DMS153 treated with DMSO at 0.1 percent for 48 hours (cell line): ENCODE results near the gene NEURL1.
"Not testable (repeated sequence)": the region's sequence is repeated elsewhere in the genome, so short reads cannot be mapped to it uniquely, and the experiment has no call there.

Experiments used
- DNase-seq: peaks from one replicate; lab custom pipeline; 2025; ENCODE audit not compliant: unreplicated experiment; lab: John Stamatoyannopoulos, UW

Gene NEURL1

DNA sequence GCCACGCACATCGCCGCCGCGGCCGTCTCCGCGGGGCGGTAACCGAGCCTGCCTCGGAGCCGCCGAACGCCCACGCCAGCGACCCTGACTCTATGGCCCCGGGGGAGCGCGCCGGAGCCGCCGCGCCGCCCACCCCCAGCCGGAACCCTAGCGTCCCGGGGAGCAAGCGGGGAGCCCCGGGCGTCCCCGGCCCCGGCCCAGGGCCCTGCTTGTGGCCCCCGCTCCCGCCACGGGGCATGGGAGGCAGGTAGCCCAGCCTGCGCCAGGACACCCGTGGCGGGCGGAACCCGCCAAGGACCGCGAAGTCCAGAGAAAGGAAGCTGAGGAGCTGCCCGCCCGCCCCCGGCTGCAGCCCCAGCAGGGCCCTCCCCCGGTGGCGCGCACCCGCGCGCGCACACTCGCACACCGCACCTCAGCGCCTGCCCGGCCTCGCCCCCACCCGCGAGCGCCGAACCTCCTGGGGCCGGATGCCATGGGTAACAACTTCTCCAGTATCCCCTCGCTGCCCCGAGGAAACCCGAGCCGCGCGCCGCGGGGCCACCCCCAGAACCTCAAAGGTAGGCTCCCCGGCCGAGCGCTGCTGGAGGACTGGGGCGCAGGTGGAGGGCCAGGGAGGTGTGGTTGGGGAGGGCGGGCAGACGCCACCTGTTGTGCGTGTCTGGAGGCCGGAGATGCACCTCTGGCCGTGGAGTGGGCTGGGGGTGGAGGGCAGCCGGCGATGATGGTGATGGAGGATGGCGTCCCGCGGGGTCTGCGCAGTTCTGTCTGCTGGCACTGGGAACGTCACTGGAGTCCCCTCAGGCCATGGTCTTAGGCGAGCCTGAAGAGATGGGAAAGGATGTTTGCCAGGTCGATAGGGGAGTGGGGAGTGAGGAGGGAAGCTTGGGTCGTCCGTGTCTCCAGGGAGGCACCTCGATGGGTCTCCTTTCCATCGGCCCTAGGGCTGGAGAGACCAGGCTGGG lies 692 bp downstream of the NEURL1 start:
- no peak for DNase-seq

DNA sequence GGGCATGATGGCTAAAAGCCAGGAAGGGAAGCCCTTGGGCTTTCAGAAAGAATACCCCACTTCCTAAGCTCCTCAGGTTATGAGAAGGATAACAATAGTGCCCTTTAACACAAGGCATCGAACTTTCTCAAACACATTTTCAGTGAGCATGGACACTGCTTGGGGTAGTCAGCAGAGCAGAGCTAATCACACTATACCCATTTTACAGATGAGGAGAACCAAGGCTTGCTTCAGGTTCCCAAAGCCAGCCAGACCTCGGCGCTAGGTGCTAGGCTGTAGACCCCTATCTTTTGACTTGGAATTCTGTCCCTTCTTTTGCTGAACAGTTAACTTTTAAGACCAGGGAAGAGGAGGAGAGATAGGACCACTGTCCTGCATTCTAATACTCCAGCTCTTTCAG lies 1.8 kb downstream of the NEURL1 start:
- no peak for DNase-seq

DNA sequence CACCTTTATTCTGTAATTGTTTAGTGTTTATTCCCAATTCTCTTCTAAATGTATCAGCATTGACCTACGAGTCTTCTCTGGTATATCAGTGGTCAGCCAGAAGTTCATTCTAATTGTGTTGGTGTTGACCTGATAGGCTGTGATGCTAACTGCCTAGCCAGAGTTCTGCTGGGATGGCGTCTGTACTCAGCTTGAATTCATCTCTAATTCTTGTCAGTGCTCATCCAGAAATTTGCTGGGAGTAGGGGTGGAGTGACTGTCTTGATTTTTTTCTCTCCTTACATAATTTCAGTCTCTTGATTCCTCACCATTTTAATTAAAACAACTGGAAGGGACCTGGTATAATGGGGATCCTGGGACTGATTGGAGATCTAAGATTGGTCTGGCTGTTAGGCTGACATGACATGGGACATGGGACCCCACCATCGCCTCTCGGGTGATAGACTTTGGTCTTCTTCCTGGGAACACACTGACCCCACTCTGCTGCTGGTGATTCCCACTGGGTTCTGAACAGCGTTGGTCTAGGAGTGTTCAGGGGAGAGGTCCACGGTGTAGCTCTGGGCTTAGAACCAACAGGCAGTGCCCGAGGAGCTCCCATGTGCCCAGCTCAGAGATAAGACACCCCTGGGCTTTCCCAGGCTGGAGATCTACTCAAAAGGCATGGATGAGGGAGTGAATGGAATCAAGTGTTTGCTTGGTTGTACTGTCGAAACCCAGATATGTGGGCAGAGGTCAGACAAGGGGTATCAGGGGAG lies 3.8 kb downstream of the NEURL1 start:
- DNase-seq, result no peak

DNA sequence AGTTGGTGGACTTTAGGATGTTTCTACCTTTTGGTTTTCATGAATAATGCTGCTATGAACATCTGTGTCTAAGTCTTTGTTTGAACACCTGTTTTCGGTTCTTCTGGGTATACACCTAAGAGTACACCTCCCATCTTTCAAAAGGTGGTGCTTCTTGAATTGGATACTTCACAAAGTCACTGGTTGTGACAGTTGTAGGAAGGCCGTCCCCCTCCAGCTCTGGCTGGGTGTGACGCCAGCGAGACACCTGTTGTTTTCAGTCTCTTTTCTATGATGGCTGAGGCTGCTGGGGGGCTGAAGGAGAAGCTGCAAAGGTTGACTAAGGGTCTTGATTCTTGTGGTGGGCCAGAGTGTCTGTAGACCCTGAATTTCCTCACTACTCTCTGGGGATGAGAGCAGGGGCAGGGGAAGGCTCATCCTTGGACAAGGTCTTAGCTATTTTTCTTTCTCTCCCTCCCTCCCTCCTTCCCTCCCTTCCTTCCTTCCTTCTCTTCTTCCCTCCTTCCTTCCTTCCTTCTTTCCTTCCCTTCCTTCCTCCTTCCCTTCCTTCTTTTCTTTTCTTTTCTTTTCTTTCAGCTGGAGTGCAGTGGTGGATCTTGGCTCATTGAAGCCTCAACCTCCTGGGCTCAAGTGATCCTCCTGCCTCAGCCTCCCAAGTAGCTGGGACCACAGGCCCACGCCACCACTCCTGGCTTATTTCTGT lies 5.6 kb downstream of the NEURL1 start:
- DNase-seq, result no peak

DNA sequence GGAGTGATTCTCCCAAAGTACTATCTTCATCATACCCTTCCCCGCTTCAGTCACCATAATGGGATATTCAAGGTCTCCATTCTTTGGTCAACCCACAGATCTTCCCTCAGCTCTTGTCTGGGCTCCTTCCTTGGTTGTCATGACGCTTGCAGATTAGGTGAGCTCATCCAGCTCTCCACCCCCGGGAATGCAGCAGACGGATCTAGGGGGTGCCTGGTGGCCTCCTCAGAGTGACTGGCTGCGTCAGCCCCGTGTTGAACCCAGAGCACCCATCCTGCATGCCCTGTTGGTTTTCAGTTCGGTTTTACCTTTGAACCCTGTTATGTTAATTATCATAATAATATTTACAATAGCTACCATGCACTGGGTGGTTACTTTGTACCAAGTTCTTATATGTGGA lies 6.4 kb downstream of the NEURL1 start:
- no peak for DNase-seq

DNA sequence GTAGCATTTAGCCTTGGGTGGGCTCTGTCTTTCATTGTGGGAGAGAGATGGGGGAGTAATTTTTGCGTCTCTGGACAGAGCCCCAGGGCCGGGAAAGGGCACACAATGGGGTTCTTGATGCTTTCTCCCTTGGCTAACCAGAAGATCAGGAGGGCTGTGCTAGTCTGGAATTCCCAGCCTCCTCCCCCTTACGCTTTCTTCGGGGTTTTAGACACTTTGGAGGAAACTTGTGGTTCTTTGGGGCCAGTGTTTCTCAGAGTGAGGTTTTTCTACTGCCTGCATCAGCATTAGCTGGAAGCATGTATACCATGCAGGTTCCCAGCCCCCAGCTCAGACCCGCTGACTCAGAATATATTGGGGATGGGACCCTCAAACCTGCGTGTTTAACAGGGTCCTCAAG lies 7.0 kb downstream of the NEURL1 start:
- no peak for DNase-seq

DNA sequence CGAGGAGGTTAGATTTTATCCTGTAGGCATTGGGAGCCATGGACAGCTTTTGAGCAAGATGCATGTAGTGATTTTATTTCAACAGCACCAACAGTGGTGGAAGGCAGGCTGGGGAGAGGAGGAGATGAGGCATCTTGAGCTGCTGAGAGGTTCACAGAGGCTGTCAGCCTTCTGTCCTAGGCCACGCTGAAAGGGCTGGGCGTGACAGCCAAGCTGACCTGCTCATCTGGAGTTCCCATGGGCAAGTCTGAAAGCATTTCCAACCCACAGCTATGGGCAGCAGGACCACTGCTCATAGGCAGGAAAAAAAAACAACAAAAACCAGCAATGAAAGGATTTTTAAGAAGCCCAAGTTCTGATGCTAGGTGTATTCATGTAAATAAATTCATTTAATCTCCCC lies 7.7 kb downstream of the NEURL1 start:
- no peak for DNase-seq

DNA sequence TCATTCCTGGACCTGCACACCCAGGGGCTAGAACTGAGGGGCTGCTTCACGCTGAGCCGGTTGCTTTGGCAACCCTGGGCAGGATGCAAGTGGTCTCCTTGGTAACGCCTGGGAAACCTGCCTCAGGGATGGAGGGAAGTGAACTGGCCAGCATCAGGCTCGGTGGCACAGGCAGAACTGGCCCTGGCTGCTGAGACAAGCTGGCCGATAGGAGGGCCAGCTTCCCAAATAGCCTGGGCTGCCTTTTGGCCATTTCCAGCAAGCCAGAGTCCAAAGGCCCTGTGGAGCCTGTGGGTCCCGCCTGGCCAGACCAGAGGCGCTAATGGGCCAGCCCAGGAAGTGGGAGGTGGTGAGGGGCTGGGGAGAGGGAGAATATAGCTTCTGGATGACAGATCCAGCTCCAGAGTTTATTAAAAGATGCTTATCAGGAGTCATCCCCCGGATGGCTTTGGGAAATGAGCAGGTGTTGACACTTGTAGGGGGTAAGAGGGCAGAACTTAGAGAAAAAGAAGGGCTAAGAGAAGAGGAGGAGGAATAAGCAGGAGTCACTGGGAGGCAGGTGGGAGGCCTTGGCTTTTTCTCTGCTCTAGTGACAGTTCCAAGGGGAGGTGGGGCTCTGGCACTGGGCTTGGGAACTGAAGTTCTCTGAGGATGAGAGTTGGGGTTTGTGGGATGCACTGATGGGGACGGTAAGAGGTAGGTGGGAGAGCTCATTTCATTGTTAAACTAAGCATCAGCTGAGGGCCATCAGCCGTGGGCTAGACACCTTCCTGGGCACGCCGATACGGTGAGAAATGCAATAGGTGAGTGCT lies 9.6 kb downstream of the NEURL1 start:
- DNase-seq, result no peak

DNA sequence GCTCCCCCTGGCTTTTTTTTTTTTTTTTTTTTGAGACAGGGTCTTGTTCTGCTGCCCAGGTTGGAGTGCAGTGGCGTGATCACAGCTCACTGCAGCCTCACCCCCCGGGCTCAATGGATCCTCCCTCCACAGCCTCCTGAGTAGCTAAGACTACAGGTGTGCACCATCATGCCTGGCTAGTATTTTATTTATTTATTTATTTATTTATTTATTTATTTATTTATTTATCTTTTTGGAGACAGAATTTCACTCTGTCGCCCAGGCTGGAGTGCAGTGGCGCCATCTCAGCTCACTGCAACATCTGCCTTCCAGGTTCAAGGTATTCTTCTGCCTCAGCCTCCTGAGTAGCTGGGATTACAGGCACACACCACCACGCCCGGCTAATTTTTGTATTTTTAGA lies 10.3 kb downstream of the NEURL1 start:
- not testable (repeated sequence) for DNase-seq

DNA sequence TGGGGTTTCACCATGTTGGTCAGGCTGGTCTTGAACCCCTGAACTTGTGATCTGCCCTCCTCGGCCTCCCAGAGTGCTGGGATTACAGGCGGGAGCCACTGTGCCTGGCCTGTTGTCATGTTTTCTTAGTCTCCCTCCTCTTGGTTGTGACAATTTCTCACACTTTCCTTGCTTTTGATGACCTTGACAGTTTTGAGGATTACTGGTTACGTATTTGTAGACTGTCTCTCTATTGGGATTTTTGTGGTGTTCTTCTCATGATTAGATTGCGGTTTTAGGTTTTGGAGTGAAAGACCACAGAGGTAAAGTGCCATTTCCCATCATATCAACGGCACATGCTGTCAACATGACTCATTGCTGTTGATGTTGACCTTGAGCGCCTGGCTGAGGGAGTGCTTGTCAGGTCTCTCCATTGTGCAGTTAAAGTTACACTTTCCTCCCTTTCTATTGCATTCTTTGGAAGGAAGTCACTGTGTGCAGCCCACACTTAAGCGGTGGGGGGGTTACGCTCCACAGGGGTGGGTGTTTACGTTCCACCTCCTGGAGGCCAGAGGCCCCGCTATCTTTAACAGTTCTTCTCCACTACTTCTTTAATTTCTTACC lies 10.8 kb downstream of the NEURL1 start:
- no peak for DNase-seq

DNA sequence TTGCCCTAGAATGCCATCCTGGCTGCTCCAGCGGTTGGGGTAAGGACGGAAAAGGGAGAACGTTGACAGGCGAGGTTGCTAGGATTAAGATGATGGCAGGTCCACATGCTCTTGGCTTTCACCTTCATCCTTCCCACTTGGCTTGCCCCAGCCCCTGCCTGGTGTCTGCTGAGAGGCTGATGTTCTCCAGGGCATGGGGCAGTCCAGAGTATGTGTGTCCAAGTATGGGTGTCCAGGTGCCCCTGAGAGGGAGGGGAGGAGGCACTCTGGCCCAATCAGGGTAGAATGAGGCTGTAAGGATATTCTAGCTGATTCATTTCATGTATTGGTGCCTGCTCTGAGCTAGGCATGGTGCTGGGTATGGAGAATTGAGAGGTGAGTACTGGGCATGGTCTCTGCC lies 12.6 kb downstream of the NEURL1 start:
- no peak for DNase-seq

DNA sequence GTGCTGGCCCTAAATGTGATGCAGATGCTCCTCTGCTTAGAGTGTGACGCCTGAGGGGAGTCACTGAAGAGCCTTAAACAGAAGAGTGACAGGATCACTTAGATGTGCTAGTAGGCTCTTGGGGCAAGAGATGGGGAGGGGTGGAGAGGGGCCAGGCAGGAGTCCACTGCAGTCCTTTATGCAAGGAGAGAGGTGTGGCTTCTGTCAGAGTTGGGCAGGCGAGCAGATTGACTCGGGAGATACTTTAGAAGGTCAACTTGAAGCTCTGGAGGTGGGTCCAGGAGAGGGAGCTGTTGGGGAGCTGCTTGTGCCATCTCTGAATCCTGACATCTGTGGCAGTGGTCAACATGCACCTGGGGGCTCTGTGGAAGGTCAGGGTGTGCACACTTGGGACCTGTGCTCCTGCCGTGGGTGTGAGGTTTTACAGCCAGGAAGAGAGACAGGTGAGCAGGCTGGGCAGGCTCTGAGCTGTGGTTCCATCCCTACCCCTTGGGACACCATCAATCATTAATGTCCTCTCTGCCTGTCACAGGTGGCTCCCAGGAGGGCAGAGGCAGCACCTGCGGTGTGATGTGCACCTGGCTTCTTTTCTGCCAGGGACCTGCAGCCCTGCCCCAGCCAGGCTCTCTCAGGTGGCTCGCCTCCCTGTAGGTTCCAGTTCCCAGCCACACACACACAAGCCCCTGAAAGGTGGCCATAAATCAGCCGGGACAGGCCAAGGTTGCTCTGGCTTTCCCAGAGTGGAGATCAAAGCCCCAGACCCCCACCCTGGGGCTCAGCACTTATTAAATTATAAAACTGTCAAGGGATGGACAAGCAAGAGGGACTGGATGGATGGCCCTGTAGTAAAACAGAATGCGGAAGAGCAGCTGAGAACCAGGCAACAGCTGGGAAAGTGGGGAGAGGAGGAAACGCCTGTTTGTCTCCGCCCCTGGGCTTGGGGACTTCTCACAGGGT lies 14.0 kb downstream of the NEURL1 start:
- peak; percentile 95 for DNase-seq

DNA sequence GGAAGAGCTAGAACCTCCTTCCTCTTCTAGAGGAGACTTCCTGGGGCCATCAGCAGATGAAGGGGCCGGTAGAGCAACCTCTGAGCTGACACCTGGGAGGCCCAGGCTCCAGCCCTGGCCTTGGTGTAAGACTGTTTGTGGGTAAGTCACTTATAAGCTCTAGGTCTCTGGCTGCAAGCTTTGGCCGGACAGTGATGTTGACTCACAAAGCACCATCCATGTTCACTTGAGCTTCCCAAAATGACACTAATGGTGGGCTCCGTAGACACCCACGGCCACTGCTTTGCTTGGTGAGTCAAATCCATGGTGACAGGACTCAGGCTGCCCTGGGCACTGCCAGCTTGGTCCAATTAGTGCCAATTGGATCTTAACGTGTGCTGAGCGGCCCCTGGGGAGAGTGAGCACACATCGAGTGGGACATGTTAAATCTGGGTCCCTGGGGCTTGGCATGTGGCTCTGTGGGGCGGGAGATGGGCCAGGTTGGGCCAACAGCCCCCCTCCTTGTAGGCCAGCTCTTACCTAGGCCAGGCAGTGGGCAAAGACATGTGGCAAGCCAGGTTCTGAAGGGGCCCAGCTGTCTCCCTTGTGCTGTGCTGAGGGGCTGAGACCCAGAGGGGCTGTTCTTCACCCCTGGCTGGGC lies 16.7 kb downstream of the NEURL1 start:
- DNase-seq, result no peak

DNA sequence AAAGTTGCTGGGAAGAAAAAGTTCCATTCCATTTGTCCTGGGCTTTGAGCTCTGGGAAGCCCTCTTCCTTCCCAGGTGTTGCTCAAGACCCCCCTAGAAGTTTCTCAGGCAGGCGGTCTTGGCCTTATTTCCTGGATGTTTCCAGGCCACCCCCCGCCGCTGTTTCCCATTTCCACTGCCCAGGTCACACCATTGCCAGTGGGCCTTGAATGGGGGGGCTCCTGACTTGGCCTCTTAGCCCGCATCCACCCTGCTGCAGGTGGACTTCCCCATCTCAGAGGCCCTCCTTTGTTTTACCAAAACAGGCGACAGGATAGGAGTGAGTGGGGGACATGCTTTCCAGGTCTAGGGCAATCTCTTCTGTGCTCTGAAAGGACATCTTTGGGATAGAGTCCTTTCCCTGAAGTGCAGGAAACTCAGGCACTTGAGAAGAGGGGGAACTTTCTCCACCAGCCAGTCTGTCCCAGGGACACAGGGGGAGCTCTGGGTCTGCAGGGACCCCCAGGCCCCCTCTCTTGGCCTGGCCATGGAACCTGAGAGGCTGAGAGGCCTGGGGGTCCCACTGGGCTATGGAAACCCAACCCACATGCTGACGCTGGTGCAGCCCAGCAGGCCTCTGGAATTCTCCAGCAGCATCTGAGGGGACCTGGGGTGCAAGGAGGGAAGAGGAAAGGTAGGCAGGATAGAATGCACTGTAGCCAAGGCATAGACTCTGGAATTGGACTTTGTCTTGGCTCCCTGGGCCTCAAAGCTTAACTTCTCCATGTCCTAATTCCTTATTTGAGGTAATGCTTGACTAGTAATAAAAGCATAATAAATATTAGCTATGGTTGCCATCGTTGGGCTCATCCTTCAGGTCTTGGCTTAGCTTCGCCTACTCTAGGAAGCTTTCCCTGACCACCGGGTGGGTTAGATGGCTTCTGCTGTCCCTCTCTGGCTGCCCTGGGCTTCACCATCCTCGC lies 17.6 kb downstream of the NEURL1 start:
- DNase-seq, result no peak

DNA sequence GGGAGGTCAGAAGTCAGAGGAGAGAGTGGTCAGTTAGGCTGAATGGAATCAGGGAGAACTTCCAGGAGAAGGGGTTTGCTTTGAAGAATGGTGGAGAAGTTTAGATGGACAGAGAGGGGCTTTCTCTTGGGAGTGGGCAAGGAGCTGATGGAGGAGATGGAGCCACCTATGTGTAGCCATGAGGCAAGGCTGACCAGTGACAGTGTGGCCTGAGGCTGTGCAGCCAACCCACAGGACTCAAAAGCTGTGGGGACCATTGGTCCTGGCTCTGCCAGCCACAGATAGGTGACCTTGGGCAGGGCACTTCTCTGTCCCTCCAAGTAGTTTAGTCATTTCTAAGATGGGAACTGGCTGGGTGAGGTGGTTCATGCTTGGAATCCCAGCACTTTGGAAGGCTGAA lies 18.7 kb downstream of the NEURL1 start:
- DNase-seq, result no peak

DNA sequence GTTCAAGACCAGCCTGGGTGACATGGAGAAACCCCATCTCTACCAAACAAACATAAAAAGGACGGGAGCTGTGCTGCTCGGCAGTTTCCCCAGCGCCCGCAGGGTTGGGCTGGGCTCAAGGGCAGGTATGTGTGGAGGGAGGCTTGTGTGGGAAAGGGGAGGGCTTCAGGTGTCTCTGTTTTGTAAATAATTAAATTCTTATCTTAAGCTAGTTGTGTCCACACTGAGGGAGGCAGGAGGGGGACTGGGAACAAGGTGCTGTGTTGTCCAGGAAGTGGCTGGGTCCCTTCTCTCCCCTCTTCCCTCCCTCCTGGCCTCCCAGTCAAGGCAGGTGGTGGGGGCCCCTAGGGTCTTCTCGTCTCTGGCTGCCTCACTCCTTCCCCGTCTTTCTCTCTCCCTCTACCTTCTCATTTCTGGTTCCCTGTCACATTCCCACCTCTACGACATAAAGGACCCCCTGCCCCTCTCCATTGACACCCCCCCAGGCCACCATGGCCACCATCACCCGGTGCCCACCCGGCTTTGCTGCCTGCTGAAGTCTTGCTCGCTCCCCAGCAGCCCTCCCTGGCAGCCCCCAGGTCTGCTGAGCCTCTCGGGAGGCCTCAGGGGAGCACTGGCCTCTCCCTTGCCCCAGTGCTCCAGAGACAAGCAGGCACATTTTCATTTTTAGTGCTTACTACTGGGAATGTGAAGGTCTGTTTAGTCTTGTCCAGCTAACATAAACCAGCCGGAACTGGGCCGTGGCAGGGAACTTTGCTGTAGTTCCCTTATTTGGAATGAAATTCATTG lies 19.3 kb downstream of the NEURL1 start:
- DNase-seq, result no peak
